Stimulated activated CD8-positive, alpha-beta memory T cell treated with anti-CD3 and anti-CD28 coated beads, Interleukin-12 subunit alpha, Interleukin-12 subunit beta, amount 100 ng/mL, for 4 hours (primary cell): ENCODE data around the gene CNOT1.

Source experiments
- DNase-seq: peaks from one replicate; pipeline ENCODE4 v3.0.0-alpha.2; 2020; ENCODE audit warnings: low read depth

The CNOT1 gene

DNA sequence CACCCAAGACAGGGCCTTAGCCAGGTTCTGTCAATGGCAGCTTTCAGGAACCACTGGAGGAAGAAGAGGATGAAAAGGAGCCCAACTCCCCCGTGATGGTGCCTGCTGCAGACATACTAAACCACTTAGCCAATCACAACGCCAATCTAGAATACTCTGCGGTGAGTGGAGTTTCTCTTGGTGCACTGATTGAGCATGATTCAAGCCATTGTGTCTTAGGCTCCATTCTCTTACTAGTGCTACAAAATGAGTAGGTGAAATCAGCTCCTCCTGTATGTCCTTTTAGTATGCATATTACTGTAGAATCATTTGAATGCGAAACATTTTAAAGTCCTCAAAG is 112.9 kb downstream of the CNOT1 start:
- no peak for DNase-seq

DNA sequence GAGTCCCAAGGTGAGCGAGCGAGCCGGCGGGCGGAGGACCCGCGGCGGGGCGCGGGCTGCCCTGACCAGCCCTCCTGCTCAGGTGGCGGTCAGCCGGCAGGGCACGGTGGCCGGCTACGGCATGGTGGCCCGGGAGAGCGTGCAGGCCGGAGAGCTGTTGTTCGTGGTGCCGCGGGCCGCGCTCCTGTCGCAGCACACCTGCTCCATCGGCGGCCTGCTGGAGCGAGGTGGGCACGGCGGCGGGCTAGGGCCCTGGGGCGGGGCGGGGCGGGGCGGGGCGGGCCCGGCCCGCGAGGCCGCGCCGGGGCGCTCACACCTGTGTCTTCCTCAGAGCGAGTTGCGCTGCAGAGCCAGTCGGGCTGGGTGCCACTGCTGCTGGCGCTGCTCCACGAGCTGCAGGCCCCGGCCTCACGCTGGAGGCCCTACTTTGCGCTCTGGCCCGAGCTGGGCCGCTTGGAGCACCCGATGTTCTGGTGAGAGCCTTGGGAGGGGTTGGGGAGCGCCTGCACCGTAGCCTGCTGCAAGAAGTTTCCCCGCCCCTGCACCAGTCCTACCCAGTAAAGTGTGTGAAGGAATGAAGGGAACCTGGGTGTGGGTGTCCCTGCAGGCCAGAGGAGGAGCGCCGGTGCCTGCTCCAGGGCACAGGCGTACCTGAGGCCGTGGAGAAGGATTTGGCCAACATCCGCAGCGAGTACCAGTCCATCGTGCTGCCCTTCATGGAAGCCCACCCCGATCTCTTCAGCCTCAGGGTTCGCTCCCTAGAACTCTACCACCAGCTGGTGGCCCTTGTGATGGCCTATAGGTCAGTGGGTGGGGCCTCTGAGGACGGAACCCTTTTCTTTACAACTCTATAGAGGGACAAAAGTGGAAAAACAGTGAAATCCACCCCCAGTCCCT is 113.5 kb downstream of the CNOT1 start:
- peak; percentile 19 for DNase-seq

DNA sequence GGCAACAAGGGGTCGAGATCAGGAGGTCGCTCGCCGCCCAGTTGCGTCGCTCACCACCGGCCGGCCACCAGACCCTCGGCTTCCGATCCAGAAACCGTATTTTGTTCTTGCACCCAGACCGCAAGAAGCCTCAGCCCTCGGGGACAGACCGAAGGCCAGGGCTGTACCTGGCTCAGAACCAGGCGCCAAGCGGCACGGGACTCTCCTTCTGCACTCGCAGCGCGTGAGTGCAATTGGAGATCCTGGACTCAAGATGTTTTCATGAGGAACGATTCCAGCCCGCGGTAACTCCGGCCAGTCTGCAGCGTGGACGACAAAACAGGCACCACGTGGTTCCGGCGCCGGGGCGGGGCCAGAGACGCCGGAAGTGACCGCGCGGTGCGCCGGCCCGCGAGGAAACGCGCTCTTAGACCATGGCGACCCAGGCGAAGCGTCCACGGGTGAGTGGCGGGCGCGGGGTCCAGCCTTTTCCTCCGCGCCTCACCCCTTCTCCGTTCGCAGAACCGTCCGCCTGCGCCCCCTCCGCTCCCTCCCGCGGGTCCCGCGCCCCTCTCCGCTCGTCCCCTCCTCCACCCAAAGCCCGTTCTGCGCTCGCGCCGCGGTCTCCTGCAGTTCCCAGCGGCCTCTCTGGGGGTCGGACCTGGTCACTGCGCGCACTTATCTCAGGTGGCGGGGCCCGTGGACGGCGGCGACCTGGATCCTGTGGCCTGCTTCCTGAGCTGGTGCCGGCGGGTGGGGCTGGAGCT is 114.3 kb downstream of the CNOT1 start, which contains the start of gene SETD6:
TSS of gene SETD6 (plus strand) at position 393 of the 746 bp plus-strand sequence. CDS start at position 414, 21 bp downstream.
- DNase-seq: peak; percentile 67

DNA sequence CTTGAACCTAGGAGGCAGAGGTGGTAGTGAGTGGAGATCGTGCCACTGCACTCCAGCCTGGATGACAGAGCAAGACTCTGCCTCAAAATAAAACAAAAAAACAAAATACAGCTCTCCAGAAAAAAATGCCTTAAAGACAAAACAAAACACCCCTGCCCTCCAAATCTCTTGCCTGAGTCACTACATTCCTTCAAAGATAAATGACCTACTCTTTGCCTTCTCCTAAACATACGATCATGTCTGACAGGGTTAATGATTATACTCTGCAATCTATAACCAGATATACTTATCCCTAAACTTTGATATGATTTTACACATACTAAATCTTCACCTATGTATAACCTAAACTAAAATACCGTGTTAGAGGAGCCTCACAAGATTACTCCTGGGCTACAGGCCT is 115.8 kb downstream of the CNOT1 start:
- DNase-seq: no peak

DNA sequence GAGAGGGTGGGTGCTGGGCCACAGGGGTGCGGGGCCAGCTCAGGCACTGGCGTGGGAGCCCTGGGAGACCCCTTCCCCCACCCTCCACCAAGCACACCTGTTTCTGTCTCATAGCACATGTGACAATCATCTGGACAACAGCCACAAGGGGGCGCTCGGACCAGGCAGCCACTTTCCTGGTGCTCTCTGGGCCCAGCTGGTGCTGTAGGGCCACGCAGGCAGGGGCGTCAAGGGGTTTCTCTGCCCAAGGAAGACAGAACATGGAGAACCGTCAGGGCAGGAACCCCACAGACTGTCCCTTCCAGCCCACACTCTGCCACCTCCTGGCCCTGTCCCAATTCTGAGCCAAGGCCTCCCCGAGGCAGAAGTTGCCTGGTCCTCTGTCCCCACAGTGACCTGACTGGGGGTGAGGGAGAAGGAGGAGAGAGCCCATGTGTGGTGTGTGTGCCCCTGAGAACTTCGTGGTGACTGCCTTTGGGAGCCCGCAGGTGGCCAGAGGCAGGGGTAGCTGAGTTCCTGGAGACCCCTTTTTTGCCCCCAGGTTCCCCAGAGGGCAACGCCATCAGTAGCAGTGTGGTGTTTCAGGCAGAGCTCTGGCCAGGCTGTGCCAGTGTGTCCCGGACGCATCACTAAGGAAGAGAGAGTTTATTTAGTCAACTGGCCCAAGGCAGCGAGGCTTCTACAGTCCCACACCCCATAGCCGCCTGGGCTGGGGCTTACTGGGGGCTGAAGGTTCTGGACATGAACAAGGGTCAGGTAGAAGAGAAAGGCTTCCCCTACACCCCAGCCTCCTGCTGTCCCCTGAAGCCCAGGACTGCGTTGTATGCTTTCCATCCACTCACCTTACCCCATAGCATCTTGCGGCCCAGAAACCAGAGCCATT is 117.5 kb downstream of the CNOT1 start:
- DNase-seq: peak; percentile 53

DNA sequence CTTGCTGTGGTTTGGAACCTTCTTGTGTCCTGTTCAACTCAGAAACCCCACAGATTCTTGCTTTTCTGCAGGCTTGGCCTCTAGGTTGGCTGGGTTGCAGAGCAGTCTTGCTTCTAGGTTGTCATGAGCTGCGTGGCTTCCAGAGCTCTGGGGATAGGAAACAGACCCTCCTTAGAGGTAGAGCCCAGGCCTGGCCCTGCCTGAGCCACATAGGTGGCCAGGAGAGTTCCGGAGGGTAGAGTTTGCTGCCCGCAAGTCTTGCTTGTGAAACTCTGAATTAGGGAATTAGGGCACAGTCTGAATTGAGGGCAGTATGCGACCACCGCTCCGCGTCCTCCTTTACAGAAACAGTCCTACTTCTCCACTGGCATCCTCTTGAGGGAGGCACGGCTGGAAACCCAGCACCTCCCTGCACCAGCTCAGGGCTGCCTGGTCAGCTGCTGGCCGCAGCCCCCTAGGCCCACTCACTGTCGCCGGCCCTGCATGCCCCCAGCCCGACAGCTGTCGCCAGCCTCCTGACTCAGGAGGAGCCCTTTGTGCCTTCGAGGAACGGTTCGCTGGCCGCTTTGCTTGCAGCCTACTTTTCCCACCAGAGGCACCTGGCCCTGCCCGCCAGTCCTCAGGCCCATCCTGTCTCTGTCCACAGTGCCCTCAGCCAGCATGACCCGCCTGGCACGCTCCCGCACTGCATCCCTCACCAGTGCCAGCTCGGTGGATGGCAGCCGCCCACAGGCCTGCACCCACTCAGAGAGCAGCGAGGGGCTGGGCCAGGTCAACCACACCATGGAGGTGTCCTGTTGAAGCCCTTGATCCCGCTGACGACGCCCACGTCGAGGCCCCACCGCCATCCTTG is 118.6 kb downstream of the CNOT1 start:
- DNase-seq: no peak

DNA sequence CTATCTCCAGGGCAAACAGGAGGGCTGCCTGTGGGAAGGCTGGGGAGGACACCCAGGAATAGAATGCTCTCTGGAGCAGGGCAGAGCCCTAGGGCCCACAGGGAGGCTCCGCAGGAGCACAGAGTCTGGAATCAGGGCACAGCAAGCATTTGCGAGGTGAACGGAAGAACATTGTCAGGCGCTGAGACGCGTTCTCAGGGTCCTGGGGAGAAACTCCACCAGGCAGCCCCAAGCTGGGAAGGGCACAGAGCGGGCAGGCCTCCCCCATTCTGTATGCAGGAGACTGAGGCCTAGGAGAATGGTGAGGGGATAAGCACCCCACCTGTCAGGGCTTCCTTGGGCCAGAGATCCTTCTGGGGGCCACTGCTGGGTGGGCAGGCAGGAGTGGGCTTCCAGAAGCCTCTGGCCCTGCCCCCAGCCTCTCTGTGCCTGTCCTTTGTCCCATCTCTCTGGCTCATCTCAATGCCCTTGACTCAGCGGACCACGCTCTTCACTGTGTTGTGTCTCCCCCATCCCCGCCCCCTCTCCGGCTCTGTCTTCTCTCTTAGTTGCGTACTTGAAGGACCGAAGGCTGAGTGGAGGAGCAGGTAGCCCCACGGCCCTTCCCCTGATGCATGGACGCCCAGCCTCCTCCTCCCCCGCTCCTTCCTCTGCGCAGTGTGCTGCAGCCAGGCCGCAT is 119.4 kb downstream of the CNOT1 start:
- no peak for DNase-seq

DNA sequence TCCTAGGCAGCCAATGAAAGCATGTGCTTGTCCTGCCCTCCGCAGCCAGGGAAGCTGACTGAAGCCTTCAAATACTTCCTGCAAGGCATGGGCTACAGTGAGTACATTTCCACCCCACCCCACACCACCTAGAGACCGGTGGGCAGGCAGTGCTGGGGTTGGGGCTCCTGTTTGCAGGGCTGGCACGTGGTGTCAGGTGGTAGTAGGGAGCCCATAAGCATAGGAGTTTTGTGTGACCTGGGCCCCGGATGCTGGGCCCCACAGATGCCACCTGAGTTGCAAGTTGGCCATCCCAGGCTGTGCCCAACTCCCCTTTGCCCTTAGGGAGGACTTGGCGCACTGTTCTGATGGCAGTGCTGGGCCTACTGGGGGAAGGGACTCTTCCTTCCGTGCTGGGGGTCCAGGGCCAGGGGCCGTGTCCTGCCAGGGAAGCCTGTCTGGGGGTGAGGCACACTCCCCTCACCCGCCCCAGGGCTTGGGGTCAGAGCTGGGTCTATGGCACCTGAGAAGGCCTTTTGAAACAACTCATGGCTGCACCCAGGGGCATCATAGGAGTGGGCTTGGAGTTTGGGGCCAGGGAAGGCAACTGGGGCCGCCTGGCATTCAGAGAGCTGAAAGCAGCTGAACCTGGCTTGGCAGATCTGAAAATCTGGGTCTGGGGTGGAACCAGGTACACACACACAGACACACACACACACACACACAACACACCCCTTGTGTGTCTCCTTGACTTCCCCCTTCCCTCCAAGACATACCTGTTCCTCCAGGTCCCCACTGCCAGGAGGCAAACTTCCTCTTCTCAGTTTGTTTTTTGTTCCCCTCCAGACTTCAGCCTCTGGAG is 120.2 kb downstream of the CNOT1 start:
- no peak for DNase-seq

DNA sequence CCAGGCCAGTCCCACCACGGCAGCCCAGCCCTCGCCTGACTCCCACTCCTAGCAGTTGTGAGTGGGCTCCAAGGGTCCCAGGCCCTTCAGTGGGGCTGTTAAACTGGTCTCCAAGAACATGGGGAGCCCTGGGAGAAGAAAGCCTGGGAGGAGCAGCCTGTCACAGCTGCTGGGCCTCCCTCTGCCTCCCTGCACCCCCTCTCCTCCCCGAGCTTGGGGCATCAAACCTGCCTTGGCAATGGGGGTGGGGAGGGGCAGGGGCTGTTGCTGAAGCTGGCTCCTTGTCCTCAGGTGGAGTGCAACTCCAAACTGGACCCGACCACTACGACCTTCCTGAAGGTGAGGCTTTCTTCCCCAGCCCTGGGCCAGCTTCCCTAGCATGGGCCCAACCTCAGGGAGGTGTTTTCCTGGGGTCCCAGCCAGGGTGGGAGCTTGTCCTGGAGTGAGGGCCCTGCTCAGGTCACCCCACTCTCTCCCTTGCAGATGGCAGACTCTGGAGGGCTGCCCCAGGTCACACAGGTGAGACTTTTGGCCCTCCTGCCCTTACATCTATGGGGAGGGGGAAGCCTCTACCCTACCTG is 120.9 kb downstream of the CNOT1 start:
- DNase-seq: no peak

DNA sequence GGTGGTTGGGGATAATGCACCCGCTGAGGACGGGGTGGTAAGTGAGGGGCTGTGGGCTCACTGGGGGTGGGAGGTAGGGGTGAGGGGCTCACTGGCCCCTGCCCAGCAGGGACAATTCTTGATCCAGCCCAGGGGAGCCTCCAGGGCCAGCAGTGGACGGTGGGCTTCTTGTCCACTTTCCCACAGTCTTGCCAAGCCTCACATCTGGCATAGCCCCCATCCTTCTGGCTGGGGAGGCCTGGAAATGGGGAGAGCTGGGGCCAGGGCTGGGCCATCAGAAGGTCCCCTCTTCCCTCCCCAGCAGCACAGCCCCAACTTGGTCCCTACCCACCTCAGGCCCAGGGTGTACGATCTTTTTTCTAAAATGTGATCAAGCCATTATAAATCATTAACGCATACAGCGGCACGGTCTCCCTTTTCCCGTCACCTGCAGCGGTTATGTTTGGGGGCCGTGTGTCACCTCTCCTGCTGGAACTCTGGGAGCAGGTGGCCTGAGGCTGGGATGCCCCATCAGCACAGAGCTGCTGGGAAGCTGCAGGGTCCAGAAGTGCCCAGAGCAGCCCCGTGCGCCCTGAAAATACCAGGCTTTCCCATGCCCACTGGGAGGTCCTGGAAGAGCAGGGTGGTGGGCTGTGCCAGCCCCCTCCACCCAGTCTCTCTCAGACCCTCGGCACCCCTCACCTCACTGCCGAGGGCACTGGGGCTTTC is 121.5 kb downstream of the CNOT1 start:
- no peak for DNase-seq

DNA sequence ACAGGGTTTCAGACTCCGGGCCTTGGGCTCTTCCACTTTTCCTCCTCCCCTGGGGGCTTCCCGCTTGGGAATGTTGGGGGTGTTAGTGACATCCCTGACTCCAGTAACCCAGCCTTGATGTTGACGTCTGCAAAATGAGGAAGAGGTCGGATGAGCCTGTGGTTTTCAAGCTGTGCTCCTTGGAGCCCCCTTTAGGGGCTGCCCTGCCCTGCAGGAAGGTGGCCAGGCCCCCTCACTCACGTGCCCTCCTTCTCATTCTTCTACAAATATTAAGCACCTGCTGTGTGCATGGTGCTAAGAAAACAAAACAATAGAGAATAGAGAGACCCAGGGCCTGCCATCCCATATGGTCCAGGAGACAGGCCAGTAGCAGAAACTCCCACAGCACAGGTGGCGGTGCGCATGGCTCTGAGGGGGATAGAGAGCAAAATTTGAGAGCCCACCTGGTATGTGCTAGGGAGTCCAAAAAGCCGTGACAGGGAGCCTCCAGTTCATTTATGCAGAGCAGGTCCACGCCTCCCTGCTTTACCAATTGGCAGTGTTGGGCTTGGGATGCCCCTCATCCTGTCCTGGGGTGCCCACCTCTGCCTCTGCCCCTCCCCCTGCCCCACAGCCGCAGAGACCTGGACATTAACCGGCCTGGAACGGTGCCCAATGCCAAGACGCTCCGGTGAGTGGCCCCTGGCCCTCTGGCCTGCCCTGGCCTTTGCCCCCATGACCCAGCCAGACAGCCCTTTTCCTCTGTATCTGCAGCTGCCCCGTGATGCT is 122.2 kb downstream of the CNOT1 start:
- no peak for DNase-seq

DNA sequence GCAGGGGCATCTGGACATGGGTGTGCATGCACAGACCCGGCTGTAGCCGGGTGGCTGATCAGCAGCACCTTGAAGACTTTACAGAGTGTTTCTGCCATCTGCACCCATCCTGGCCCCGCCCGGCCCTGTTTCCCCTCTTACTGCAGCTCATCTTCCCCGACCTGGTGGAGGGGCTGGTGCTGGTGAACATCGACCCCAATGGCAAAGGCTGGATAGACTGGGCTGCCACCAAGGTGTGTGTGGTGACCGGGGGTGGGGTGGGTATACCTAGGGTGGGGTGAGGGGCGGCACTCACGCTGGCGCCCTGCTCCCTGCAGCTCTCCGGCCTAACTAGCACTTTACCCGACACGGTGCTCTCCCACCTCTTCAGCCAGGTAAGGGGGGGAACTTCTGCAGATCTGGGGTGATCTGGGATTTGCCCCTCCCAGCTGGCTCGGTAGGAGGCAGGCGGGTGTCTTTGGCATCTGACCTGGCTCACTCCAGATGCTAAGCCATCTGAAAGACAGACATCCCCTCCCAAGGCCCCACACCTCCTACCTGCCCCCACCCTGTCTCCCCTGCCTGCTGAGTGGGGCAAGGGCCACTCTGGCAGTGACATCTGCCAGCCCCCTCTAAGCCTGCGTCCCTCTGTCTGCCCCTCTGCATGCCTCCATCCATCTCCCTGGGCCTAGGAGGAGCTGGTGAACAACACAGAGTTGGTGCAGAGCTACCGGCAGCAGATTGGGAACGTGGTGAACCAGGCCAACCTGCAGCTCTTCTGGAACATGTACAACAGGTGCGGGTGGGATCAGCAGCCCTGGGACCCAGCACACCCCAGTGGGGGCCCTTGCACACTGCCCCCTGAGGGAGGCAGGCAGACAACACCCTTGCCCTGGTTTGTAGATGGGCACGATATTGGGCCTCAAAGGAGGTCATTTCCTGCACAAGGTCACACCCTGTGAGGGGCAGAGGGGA is 123.1 kb downstream of the CNOT1 start:
- no peak for DNase-seq

DNA sequence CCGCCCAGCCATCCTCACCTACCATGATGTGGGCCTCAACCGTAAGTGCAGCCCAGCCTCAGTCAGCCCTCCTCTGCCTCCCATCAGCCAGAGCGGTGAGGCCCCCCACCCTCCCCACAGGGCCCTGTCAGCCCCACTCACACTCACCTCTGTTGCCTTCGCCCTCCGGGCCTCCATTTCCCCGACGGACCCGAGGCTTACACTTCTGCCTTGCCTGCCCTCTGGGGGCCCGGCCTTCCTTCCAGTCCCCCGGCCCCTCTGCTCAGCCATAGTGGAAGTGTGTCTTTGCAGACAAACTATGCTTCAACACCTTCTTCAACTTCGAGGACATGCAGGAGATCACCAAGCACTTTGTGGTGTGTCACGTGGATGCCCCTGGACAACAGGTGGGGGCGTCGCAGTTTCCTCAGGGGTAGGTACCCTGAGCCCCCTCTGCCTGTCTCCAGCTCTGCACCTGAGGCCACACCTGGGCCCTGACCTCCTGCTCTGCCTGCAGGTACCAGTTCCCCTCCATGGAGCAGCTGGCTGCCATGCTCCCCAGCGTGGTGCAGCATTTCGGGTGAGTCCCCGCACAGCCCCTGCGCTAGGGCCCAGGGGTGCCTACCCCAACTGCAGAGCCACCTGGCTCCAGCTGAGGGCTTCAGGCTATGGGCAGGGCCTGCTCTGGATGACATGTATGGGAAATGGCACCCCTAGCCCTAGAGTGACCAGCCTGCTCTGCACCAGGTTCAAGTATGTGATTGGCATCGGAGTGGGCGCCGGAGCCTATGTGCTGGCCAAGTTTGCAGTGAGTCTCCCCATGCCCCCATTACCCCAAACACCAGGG is 125.5 kb downstream of the CNOT1 start:
- no peak for DNase-seq

DNA sequence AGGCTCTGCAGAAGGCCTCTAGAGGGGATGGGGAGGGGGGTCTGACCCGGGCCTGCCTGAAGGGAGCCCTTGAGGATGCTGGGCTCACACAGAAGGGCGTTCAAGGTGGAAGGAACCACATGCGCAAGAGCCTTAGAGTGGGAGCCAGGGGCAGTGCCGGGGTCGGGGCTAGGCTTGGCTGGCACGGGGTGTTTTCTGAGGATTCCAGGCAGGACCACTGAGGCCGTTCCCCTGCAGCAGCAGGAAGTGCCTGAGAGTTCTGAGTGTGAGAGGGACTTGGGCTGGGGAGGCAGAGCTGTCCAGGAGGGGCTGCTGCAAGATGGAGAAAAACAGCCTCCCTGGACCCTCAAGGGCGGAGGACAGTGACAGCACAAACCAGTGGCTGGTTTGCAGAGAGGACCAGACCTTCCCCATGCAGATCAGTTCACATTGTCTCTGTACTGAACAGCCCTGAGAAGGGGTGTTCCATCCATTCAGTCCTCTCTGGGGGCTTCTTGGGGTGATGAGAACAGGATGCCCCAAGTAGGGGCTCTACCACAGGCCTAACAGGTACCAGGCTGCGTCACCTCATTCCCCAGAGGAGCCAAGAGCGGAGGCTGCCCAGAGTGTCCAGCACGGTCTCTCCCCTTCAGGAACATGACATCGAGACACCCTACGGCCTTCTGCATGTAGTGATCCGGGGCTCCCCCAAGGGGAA is 126.3 kb downstream of the CNOT1 start:
- no peak for DNase-seq

DNA sequence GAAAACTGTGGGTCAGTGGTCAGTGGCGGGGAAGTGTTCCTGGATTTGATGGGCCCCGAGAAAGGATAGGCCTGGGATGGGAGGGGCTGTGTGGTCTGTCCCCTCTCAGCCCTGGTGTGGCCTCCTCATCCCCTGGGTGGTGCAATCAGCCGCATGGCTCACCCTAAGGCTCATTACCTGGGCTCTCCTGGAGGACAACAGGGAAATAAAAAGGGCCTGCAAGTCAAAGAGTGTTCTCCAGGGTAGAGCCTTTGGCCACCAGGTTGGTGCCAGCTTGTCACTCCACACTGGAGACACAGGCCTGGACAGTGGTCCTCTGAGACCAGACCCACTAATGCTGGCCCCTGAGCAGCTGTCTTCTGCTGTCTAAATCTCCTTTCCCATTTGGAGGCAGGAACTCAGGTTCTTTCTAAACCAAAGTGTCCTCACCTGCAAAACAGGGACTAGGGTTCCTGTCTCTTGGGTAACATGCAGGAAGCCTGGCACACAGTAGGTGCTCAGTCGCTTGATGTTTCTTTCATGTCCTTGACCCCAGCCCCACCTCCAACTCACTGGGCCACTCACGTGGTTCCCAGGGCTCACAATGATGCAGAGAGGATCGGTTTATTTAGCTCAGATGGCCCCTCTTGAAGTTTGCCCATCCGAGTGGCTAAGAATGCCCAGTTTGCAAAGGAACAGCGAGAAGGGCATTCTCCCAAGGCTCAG is 127.3 kb downstream of the CNOT1 start:
- no peak for DNase-seq
